ENCODE data around the gene PLCB1.

- no peak for TF ChIP-seq POLR2A (IDR thresholded peaks at IDR 0.05)
- TF ChIP-seq CTCF (IDR thresholded peaks at IDR 0.05) = no peak
Observed at GRCh38 chr20:8602389-8603116, 470.5 kb downstream of the PLCB1 start.

Measured in Peyer's patch (tissue), 4 donors.